Keratinocyte (primary cell): ENCODE results near the gene BAZ1A. TPM values are rescaled to one million over a fixed set of nuclear protein-coding genes. Genes with fewer than 3 reads are reported as not detected.

Experiments
- DNase-seq: peaks from one replicate; pipeline ENCODE4 v3.0.0-alpha.2; 2011; ENCODE audit warnings: low read depth, missing footprints, low spot score
- FAIRE-seq: peaks from 2 replicates; lab custom pipeline; 2011; peaks lifted over from hg19 to GRCh38; lab: Jason Lieb, UNC
- H2AFZ ChIP-seq: 2 replicates; pipeline ENCODE4 v1.6.0; 2012; ENCODE audit warnings: low read length, control low read depth, inconsistent platforms; ENCODE audit not compliant: control insufficient read depth
- H3K27ac ChIP-seq: 2 replicates; pipeline ENCODE4 v1.5.1; 2011; ENCODE audit warnings: low read length; ENCODE audit not compliant: control insufficient read depth, insufficient read depth
- H3K27me3 ChIP-seq: 3 replicates; pipeline ENCODE4 v1.6.0; 2011; ENCODE audit warnings: low read length; ENCODE audit not compliant: control insufficient read depth, insufficient read depth; ENCODE audit errors: extremely low read depth
- H3K36me3 ChIP-seq, 2 experiments: 2 replicates in 1 of 2; 3 replicates in 1 of 2; pipeline ENCODE4 v1.5.1; 2011; ENCODE audit warnings: low read length in 2 of 2, mild to moderate bottlenecking in 1 of 2; ENCODE audit not compliant: control insufficient read depth in 2 of 2, insufficient read depth in 2 of 2; ENCODE audit errors: extremely low read depth in 1 of 2
- H3K4me1 ChIP-seq: 3 replicates; pipeline ENCODE4 v1.5.1; 2011; ENCODE audit warnings: low read length; ENCODE audit not compliant: control insufficient read depth, insufficient read depth; ENCODE audit errors: extremely low read depth
- H3K4me2 ChIP-seq: 3 replicates; pipeline ENCODE4 v1.6.0; 2011; ENCODE audit warnings: low read depth, low read length; ENCODE audit not compliant: control insufficient read depth, insufficient read depth; ENCODE audit errors: extremely low read depth
- H3K4me3 ChIP-seq, 3 experiments: fragments of 200-600 bp in 1 of 3; sonication (generic) in 1 of 3; 2 replicates in 2 of 3; 3 replicates in 1 of 3; pipeline ENCODE4 v1.5.1; 2011 to 2016; ENCODE audit warnings: low read length in 3 of 3, mild to moderate bottlenecking in 3 of 3, control low read depth in 2 of 3, inconsistent platforms in 1 of 3, low read depth in 1 of 3, mixed read lengths in 1 of 3, mixed run types in 1 of 3, moderate library complexity in 1 of 3; ENCODE audit not compliant: control insufficient read depth in 2 of 3, insufficient read depth in 2 of 3; ENCODE audit errors: extremely low read depth in 1 of 3
- H3K79me2 ChIP-seq: 2 replicates; pipeline ENCODE4 v1.6.0; 2012; ENCODE audit warnings: low read length; ENCODE audit not compliant: control insufficient read depth, insufficient read depth
- H3K9ac ChIP-seq: 3 replicates; pipeline ENCODE4 v1.6.0; 2011; ENCODE audit warnings: low read length; ENCODE audit not compliant: control insufficient read depth, insufficient read depth; ENCODE audit errors: extremely low read depth
- H3K9me1 ChIP-seq: 3 replicates; pipeline ENCODE4 v1.6.0; 2011; ENCODE audit warnings: low read length; ENCODE audit not compliant: control insufficient read depth, insufficient read depth; ENCODE audit errors: extremely low read depth
- H3K9me3 ChIP-seq: 2 replicates; pipeline ENCODE4 v1.5.1; 2012; ENCODE audit warnings: low read depth, low read length; ENCODE audit not compliant: control insufficient read depth
- H4K20me1 ChIP-seq: 3 replicates; pipeline ENCODE4 v1.6.0; 2011; ENCODE audit warnings: low read length; ENCODE audit not compliant: control insufficient read depth, insufficient read depth; ENCODE audit errors: extremely low read depth
- CTCF ChIP-seq, 3 experiments: IDR thresholded peaks in 1 of 3; conservative IDR thresholded peaks in 1 of 3; optimal IDR thresholded peaks in 1 of 3; 2 replicates in 2 of 3; 3 replicates in 1 of 3; pipeline versions ENCODE3 to v1.5.1; 2011; ENCODE audit warnings: low read length in 3 of 3, mild to moderate bottlenecking in 3 of 3, moderate library complexity in 2 of 3, control low read depth in 1 of 3, inconsistent platforms in 1 of 3; ENCODE audit not compliant: insufficient read depth in 2 of 3; ENCODE audit errors: extremely low read depth in 1 of 3
- EZH2 ChIP-seq: IDR thresholded peaks from one replicate; pipeline ENCODE4 v1.6.1; 2012; ENCODE audit warnings: inconsistent platforms, mild to moderate bottlenecking, low read length, moderate library complexity
- dilution Hi-C: fragments of 300-500 bp; cut with MboI; formaldehyde crosslinking; loops from one replicate; pipeline ENCODE4 v1.7.0; 2020; ENCODE audit warnings: low sequenced_read_pairs; ENCODE audit not compliant: extremely low pct_ligation_motif_present
- polyA plus RNA-seq, 5 experiments: library from polyadenylated mRNA; depleted of rRNA in 3 of 5; stranded (reverse) in 3 of 5; stranded (forward) in 1 of 5; unstranded in 1 of 5; fragments of >200 nt; gene quantifications; 1 replicate in 1 of 5; 2 replicates in 3 of 5; 3 replicates in 1 of 5; pipeline versions ENCODE4 v1.2.1 to v1.2.3, GENCODE V29; 2011 to 2012; ENCODE audit warnings: missing spikeins in 2 of 5, low read depth in 1 of 5, low replicate concordance in 1 of 5
- small RNA-seq, 3 experiments: library from RNA; depleted of rRNA; stranded (forward); fragments of <200 nt; gene quantifications; one replicate each; pipeline ENCODE3, GENCODE V24; 2012; ENCODE audit warnings: low read depth in 3 of 3, low replicate concordance in 1 of 3; ENCODE audit not compliant: insufficient read length in 3 of 3

BAZ1A gene
- polyA plus RNA-seq, 1 donor (not counting 4 experiments of a cell fraction or from before 2014, with no cell fraction given): 52.0 TPM

DNA sequence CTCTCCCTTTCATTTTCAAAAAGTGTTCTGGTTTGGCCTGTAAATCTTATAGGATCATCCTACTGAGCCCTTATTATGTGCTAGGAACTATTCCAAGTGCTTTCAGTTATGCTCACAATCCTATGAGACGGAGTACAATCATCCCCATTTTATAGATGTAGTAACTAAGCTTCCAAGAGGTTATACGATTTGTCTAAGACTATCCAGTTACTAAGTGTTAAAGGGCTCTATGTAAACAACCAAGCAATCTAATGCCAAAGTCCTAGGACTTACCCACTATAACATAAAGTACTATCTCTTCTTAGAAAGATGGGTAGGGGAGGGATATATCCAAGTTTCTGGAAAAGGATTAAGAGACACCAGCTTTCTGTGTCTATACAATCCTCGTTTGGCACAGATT is 167.4 kb downstream of the BAZ1A start:
- TF ChIP-seq EZH2 (no peak), CTCF (optimal IDR thresholded peaks at IDR 0.05 in 1 of 3, IDR thresholded peaks at IDR 0.05 in 1 of 3, conservative IDR thresholded peaks at IDR 0.05 in 1 of 3; ENCODE audit: extremely low read depth in 1 of 3, insufficient read depth in 2 of 3, low read length in 3 of 3) (no peak)
- FAIRE-seq: no peak

More for the DNA sequence above, 167.4 kb downstream of the BAZ1A start:
- Histone ChIP-seq H3K4me3 (no peak overlapping the region), H3K27me3 (no peaks in the 10 kb centered on the region), H3K4me2 (no peak overlapping the region), H3K36me3 (peaks cover 0 to 4% of the 10 kb centered on the region in 2 experiments), H3K9me1 (no peaks in the 10 kb centered on the region), H2AFZ (no peak overlapping the region), H4K20me1 (no peaks in the 10 kb centered on the region), H3K27ac (no peak overlapping the region), H3K9ac (no peak overlapping the region), H3K79me2 (no peaks in the 10 kb centered on the region), H3K9me3 (no peaks in the 10 kb centered on the region), H3K4me1 (no peaks in the 10 kb centered on the region)
- dilution Hi-C loops: no loop called here
- no peak for DNase-seq

Small RNA genes within 50 kb of the gene (small RNA-seq; reads per million reads assigned to genes)
- gene AL121603.1 (0 reads per million in 3 experiments), gene RNU7-41P (0 to 1.3 (median 0.33) reads per million in 3 experiments)

Other genes with a start within 250 kb of the BAZ1A start
- 83.1 to 139 TPM (median 137 TPM) in 3 replicates for gene SNX6, start 245.2 kb downstream of the BAZ1A start, polyA plus RNA-seq
- 12.3 to 30.5 TPM (median 28.4 TPM) in 3 replicates for gene CFL2, start 160.8 kb downstream of the BAZ1A start, polyA plus RNA-seq
- 18.0 to 52.2 TPM (median 41.6 TPM) in 3 replicates for gene SRP54, start 107.6 kb upstream of the BAZ1A start, polyA plus RNA-seq
- gene FAM177A1, start 170.9 kb upstream of the BAZ1A start, polyA plus RNA-seq: 39.7 to 53.1 TPM (median 41.6 TPM) in 3 replicates
- gene PPP2R3C, start 246.6 kb upstream of the BAZ1A start, polyA plus RNA-seq: 4.2 to 9.8 TPM (median 7.7 TPM) in 3 replicates
- 46.6 to 51.9 TPM (median 48.2 TPM) in 3 replicates for gene PRORP, start 247.2 kb upstream of the BAZ1A start, polyA plus RNA-seq